Astrocyte (in vitro differentiated cells and primary cell): ENCODE results near the gene FAM168A. TPM values are rescaled to one million over a fixed set of nuclear protein-coding genes. Genes with fewer than 3 reads are reported as not detected.

Experiments used
- DNase-seq: peaks from one replicate; pipeline ENCODE4 v3.0.0-alpha.2; 2010; ENCODE audit warnings: low read depth
- FAIRE-seq: peaks from 2 replicates; lab custom pipeline; 2011; peaks lifted over from hg19 to GRCh38; lab: Jason Lieb, UNC
- H2AFZ ChIP-seq: 2 replicates; pipeline ENCODE4 v1.6.0; 2012; ENCODE audit warnings: low read depth, low read length, inconsistent platforms
- H3K27ac ChIP-seq: 2 replicates; pipeline ENCODE4 v1.5.1; 2011; ENCODE audit warnings: low read depth, low read length, inconsistent platforms
- H3K27me3 ChIP-seq: 2 replicates; pipeline ENCODE4 v1.6.0; 2011; ENCODE audit warnings: low read length, inconsistent platforms; ENCODE audit not compliant: insufficient read depth
- H3K36me3 ChIP-seq: 2 replicates; pipeline ENCODE4 v1.5.1; 2011; ENCODE audit warnings: low read length, inconsistent platforms; ENCODE audit not compliant: insufficient read depth
- H3K4me1 ChIP-seq: 2 replicates; pipeline ENCODE4 v1.5.1; 2011; ENCODE audit warnings: low read length, inconsistent platforms; ENCODE audit not compliant: insufficient read depth
- H3K4me2 ChIP-seq: 2 replicates; pipeline ENCODE4 v1.6.0; 2012; ENCODE audit warnings: low read length, inconsistent platforms
- H3K4me3 ChIP-seq: 2 replicates; pipeline ENCODE4 v1.5.1; 2011; ENCODE audit warnings: low read depth, mild to moderate bottlenecking, low read length, inconsistent platforms; ENCODE audit not compliant: insufficient read depth
- H3K79me2 ChIP-seq: 2 replicates; pipeline ENCODE4 v1.6.0; 2012; ENCODE audit warnings: mild to moderate bottlenecking, low read length, inconsistent platforms; ENCODE audit not compliant: insufficient read depth
- H3K9ac ChIP-seq: 2 replicates; pipeline ENCODE4 v1.6.0; 2012; ENCODE audit warnings: mild to moderate bottlenecking, low read length, inconsistent platforms
- H3K9me3 ChIP-seq: 2 replicates; pipeline ENCODE4 v1.5.1; 2012; ENCODE audit warnings: low read depth, mild to moderate bottlenecking, low read length, inconsistent platforms; ENCODE audit not compliant: insufficient read depth
- H4K20me1 ChIP-seq: 2 replicates; pipeline ENCODE4 v1.6.0; 2012; ENCODE audit warnings: low read length, inconsistent platforms; ENCODE audit not compliant: insufficient read depth
- H3K27ac Mint-ChIP-seq: one replicate; pipeline ENCODE4 v1.8.0; 2021; ENCODE audit warnings: mild to moderate bottlenecking, mixed read lengths; ENCODE audit not compliant: unreplicated experiment
- H3K27me3 Mint-ChIP-seq: one replicate; pipeline ENCODE4 v1.8.0; 2021; ENCODE audit warnings: low read depth, mixed read lengths; ENCODE audit not compliant: unreplicated experiment
- H3K36me3 Mint-ChIP-seq: one replicate; pipeline ENCODE4 v1.8.0; 2021; ENCODE audit warnings: low read depth, mixed read lengths; ENCODE audit not compliant: unreplicated experiment
- H3K4me1 Mint-ChIP-seq: one replicate; pipeline ENCODE4 v1.8.0; 2021; ENCODE audit warnings: low read depth, mixed read lengths; ENCODE audit not compliant: unreplicated experiment
- H3K4me3 Mint-ChIP-seq: one replicate; pipeline ENCODE4 v1.8.0; 2021; ENCODE audit warnings: mild to moderate bottlenecking, moderate library complexity, mixed read lengths; ENCODE audit not compliant: unreplicated experiment
- H3K9me3 Mint-ChIP-seq: one replicate; pipeline ENCODE4 v1.8.0; 2021; ENCODE audit warnings: mild to moderate bottlenecking, mixed read lengths; ENCODE audit not compliant: unreplicated experiment
- EZH2 ChIP-seq: IDR thresholded peaks from 2 replicates; pipeline ENCODE4 v1.6.1; 2012; ENCODE audit warnings: mild to moderate bottlenecking, low read length, inconsistent platforms; ENCODE audit not compliant: insufficient read depth
- total RNA-seq: library from RNA; stranded (reverse); gene quantifications from 2 replicates; pipeline ENCODE4 v1.2.1, GENCODE V29; 2021
- TF ChIP-seq, protein P1 (sequence below): IDR thresholded peaks from 2 replicates; pipeline ENCODE4 v1.5.1; 2011; ENCODE audit warnings: low read depth, mild to moderate bottlenecking, inconsistent platforms, low read length, moderate library complexity; ENCODE audit not compliant: insufficient read depth

The FAM168A gene
- total RNA-seq, 1 donor from 2014 or later, result 44.8 TPM

DNA sequence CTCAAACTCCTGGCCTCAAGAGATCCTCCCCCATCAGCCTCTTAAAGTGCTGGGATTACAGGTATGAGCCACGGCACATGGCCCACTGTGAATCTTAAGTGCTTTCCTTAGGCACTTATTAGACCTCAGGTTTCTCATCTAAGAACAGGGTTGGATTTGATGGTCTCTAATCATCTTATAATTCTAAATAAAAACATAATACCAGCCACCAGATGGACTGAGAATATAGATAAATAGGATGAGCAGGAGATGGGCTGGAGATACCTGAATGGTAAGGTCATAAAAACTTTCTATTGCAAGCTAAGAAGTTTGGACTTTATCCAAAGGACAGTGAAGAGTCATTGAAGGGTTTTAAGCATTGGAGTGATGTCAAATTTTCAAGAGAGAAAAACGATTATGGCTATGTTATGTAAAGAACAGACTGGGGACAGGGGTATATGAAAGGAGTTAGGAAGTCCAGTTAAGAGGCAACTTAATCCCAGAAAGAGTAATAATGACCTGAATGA, 136.5 kb downstream of the FAM168A start:
- Histone ChIP-seq H3K9ac (no peak overlapping the region), H3K4me3 (no peak overlapping the region), H3K9me3 (no peaks in the 10 kb centered on the region), H2AFZ (no peak overlapping the region), H3K79me2 (no peaks in the 10 kb centered on the region), H3K4me2 (no peak overlapping the region), H3K27me3 (no peaks in the 10 kb centered on the region), H3K27ac (no peak overlapping the region), H3K4me1 (peaks cover 4% of the 10 kb centered on the region), H4K20me1 (peaks cover 24% of the 10 kb centered on the region), H3K36me3 (no peaks in the 10 kb centered on the region)
- Mint-ChIP-seq H3K27me3 (no peaks in the 10 kb centered on the region), H3K27ac (no peak overlapping the region), H3K36me3 (peaks cover 5% of the 10 kb centered on the region), H3K9me3 (no peaks in the 10 kb centered on the region), H3K4me3 (no peak overlapping the region), H3K4me1 (peaks cover 42% of the 10 kb centered on the region)
- TF ChIP-seq, protein P1, sequence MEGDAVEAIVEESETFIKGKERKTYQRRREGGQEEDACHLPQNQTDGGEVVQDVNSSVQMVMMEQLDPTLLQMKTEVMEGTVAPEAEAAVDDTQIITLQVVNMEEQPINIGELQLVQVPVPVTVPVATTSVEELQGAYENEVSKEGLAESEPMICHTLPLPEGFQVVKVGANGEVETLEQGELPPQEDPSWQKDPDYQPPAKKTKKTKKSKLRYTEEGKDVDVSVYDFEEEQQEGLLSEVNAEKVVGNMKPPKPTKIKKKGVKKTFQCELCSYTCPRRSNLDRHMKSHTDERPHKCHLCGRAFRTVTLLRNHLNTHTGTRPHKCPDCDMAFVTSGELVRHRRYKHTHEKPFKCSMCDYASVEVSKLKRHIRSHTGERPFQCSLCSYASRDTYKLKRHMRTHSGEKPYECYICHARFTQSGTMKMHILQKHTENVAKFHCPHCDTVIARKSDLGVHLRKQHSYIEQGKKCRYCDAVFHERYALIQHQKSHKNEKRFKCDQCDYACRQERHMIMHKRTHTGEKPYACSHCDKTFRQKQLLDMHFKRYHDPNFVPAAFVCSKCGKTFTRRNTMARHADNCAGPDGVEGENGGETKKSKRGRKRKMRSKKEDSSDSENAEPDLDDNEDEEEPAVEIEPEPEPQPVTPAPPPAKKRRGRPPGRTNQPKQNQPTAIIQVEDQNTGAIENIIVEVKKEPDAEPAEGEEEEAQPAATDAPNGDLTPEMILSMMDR, result no peak
- TF ChIP-seq EZH2, result no peak
- no peak for DNase-seq
- no peak for FAIRE-seq

DNA sequence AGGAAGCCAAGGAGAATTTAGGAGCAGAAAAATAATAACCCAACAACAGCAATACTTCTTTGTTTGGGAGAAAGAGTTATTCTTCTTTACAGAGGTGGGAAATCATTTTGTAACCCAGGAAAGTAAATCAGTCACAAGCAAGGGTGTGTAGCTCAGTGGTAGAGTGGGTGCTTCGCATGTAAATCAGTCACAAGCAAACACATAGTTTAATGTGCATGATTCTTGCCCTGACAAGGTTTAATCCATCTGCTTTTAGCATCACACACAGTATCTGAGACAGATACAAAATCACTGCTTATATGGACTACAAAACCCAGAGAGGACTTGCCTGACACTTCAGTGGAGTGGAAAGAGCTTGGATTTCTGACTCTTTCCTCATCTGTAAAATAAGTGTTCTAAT, 139.7 kb downstream of the FAM168A start:
- H3K4me3 Mint-ChIP-seq, result no peak overlapping the region
- Histone ChIP-seq H3K4me2 (no peak overlapping the region), H3K79me2 (no peaks in the 10 kb centered on the region), H4K20me1 (peaks cover 9% of the 10 kb centered on the region), H3K9me3 (no peaks in the 10 kb centered on the region), H3K4me3 (no peak overlapping the region), H3K27me3 (no peaks in the 10 kb centered on the region), H3K27ac (no peak overlapping the region), H3K9ac (no peak overlapping the region), H3K4me1 (no peaks in the 10 kb centered on the region), H3K36me3 (peaks cover 2% of the 10 kb centered on the region), H2AFZ (no peak overlapping the region)
- H3K4me1 Mint-ChIP-seq, result peaks cover 19% of the 10 kb centered on the region
- no peaks in the 10 kb centered on the region for H3K27me3 Mint-ChIP-seq
- H3K36me3 Mint-ChIP-seq, result peaks cover 9% of the 10 kb centered on the region
- H3K9me3 Mint-ChIP-seq, result no peaks in the 10 kb centered on the region
- FAIRE-seq, result no peak
- no peak for DNase-seq
- H3K27ac Mint-ChIP-seq, result no peak overlapping the region
- TF ChIP-seq, protein P1, result no peak
- TF ChIP-seq EZH2, result no peak

DNA sequence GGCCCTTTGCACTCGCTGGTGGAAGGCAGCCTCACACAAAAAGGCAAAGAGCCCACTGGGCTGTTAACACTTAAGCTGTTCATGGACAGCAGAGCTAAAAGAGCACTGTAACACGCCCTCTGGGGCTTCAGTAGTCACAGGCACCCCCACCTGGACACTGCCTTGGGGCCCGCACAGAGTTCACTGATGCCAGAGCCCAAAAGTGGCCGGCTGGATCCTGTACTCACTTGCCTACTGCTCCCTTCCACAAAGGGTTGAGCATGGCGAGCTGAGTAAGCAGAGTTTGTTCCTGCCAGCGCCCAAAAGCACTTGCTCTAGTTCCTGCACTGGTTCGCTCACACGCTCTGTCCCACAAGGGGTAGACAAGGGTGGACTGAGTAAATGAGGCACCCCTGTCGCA, 142.9 kb downstream of the FAM168A start:
- H3K27me3 ChIP-seq, result no peaks in the 10 kb centered on the region

More for the DNA sequence above, 142.9 kb downstream of the FAM168A start:
- Histone ChIP-seq H3K4me3 (no peak overlapping the region), H3K4me2 (no peak overlapping the region), H3K9ac (no peak overlapping the region), H3K9me3 (no peaks in the 10 kb centered on the region), H3K4me1 (no peaks in the 10 kb centered on the region), H3K79me2 (no peaks in the 10 kb centered on the region), H4K20me1 (peaks cover 21% of the 10 kb centered on the region), H2AFZ (no peak overlapping the region), H3K27ac (no peak overlapping the region), H3K36me3 (peaks cover 2% of the 10 kb centered on the region)
- FAIRE-seq, result no peak
- TF ChIP-seq EZH2, result no peak
- TF ChIP-seq, protein P1, result no peak
- Mint-ChIP-seq H3K27me3 (no peaks in the 10 kb centered on the region), H3K27ac (no peak overlapping the region), H3K4me1 (peaks cover 16% of the 10 kb centered on the region), H3K36me3 (peaks cover 7% of the 10 kb centered on the region), H3K9me3 (no peaks in the 10 kb centered on the region), H3K4me3 (no peak overlapping the region)
- DNase-seq, result no peak
